ENCODE data around the gene AP2A2.

- TF ChIP-seq, protein P1, sequence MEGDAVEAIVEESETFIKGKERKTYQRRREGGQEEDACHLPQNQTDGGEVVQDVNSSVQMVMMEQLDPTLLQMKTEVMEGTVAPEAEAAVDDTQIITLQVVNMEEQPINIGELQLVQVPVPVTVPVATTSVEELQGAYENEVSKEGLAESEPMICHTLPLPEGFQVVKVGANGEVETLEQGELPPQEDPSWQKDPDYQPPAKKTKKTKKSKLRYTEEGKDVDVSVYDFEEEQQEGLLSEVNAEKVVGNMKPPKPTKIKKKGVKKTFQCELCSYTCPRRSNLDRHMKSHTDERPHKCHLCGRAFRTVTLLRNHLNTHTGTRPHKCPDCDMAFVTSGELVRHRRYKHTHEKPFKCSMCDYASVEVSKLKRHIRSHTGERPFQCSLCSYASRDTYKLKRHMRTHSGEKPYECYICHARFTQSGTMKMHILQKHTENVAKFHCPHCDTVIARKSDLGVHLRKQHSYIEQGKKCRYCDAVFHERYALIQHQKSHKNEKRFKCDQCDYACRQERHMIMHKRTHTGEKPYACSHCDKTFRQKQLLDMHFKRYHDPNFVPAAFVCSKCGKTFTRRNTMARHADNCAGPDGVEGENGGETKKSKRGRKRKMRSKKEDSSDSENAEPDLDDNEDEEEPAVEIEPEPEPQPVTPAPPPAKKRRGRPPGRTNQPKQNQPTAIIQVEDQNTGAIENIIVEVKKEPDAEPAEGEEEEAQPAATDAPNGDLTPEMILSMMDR (IDR thresholded peaks at IDR 0.05 in 2 of 3, conservative IDR thresholded peaks at IDR 0.05 in 1 of 3; ENCODE audit: borderline replicate concordance in 1 of 3, insufficient read depth in 1 of 3, low read depth in 2 of 3, low read length in 2 of 3), result no peak
- TF ChIP-seq SIN3A (IDR thresholded peaks at IDR 0.05; ENCODE audit: low read depth) (no peak), YY1 (IDR thresholded peaks at IDR 0.05; ENCODE audit: extremely low read depth, insufficient replicate concordance, low read depth, low read length) (no peak), TCF7L2 (IDR thresholded peaks at IDR 0.05; ENCODE audit: borderline replicate concordance, extremely low read depth, insufficient read depth, insufficient read length) (no peak), SRF (IDR thresholded peaks at IDR 0.05; ENCODE audit: low read depth) (no peak), POLR2A (IDR thresholded peaks at IDR 0.05; ENCODE audit: borderline replicate concordance, extremely low read depth, insufficient read depth, insufficient read length) (no peak), RAD21 (IDR thresholded peaks at IDR 0.05; ENCODE audit: low read depth) (no peak), EZH2phosphoT487 (IDR thresholded peaks at IDR 0.05; ENCODE audit: borderline replicate concordance) (no peak), ZFX (IDR thresholded peaks at IDR 0.05) (no peak)
- TF ChIP-seq, protein P2, sequence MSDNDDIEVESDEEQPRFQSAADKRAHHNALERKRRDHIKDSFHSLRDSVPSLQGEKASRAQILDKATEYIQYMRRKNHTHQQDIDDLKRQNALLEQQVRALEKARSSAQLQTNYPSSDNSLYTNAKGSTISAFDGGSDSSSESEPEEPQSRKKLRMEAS (IDR thresholded peaks at IDR 0.05), result no peak
These were observed 35.8 kb upstream of the AP2A2 start for GRCh38 chr11:889687-890475.
